ENCODE results near the gene CFAP46.
"Not testable (repeated sequence)": the region's sequence is repeated elsewhere in the genome, so short reads cannot be mapped to it uniquely, and the experiment has no call there.

CFAP46 gene

GRCh38 chr10:132840698-132841614 lies 101.4 kb downstream of the CFAP46 start:
- no peak for DNase-seq

- DNase-seq = no peak
These were observed 103.3 kb downstream of the CFAP46 start for GRCh38 chr10:132839061-132839460.

DNA sequence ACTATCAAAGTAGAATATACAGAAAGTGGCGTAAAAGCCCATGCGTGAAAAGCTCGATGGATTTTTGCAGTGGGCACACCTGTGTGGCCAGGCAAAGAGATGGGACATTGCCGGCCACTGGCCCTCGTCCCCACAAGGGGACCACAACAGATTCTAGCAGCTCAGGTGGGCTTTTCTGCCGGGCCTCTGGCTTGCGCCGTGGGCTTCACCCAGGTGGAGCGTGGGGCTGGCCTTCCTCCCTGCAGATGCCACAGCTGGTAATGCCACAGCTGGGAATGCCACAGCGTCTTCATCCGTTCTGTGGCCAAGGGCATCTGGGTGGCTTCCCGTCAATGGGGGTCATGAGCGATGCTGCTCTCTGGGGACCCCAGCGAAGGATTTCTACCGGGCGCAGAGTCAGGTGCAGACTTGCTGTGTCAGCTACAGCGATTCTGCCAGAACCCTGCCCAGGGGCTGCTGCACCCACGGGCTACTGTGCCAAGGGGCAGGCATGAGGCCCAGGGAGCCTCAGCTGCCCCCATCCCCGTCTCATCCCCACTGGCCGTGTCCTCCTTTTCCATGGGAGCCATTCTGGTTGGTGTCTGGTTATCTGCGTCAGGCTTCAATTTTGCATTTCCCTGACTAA lies 103.9 kb downstream of the CFAP46 start:
- no peak for DNase-seq

DNA sequence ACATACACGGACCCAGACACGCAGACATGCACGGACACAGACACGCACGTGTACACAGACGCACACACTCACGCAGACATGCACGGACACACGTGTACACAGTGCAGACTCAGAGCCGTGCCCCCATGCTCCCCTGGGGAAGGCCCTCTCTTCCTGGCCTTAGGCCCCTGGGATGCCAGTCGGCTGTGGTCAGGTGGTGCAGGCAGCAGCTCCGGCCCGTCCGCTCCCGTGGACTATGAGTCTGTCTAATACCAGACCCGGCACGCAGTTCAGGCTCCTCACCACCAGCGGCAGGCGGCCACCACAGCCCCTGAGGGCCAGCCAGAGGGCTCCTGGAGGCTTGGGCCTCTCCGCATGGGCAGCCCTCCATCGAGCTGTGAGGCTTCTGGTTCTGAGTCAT lies 104.5 kb downstream of the CFAP46 start:
- no peak for DNase-seq

- DNase-seq = no peak
These were observed 105.4 kb downstream of the CFAP46 start for GRCh38 chr10:132836832-132837540.

DNA sequence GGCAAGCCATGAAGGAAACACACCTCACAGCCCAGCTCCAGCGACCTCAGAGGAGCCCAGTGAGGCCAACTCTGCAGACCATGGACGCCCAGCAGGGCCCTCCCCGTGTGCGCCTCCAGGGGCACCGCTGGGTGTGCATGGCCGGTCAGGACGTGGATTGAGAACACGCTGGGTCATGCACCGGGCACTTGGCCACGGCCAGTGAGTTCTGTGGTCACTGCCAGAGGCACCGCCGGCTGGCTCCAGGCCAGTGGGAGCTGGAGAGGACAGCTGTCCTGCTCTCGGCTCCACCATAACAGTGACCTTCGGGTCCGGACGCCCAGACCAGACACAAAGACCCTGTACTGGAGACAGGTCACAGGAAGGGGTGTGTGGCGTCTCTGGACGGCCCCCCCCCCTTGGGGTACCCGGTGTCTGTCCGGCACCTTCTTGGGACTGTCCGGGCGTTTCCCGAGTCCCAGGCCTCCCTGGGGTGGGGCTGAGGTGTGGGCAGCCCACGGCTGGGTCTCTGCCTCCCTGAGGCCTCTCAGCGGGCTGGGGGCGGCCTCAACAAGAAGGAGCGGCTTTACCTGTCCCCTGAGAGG lies 106.0 kb downstream of the CFAP46 start:
- DNase-seq = no peak

- no peak for DNase-seq
These were observed 106.5 kb downstream of the CFAP46 start for GRCh38 chr10:132835848-132836233.

DNA sequence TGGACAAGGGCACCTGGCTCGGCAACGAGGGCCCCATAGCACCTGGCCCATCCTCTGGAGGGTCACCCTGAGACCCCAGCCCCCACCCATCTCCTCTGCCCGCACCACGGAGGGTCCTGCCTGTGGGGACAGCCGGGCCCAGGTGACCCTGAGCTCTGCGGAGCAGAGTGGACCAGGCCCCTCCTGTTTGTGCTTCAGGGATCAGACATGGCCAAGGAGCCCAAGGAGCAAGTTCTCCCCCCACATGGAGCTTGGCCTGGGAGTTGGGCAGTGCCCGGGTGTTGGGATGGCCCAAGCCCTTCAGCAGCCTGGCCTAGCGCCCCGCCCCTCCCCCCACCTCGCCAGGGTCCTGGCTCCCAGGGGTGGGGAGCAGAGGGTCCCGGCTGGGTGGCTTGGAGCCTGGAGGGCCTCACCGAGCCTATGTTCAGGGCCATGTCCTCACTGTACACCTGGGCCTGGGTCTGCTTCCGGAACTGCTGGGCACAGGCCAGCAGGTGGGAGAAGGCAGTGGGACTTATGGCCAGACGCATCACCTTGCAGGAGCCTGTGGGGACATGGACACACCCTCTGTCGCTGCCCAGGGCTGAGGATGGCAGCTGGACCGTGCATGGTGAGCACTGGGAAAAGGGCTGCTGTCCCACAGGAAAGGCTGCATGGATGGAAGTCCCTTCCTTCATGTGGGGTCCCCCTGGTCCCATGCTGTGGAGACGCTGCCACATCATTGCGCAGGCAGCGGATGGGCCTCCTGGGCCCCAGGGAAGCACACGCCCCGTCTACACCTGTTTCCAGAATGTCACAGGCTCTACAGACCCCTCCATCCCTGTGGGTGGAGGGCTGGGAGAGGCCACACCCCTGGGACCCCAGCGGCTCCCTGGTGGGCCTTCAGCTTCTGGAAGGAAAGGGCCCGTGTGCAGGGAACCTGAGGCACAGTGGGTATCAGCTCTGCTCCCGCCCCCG lies 107.2 kb downstream of the CFAP46 start:
- DNase-seq = no peak

GRCh38 chr10:132834311-132834761 lies 108.0 kb downstream of the CFAP46 start:
- DNase-seq = no peak

- no peak for DNase-seq
These were observed 108.8 kb downstream of the CFAP46 start for GRCh38 chr10:132833421-132834111.

DNA sequence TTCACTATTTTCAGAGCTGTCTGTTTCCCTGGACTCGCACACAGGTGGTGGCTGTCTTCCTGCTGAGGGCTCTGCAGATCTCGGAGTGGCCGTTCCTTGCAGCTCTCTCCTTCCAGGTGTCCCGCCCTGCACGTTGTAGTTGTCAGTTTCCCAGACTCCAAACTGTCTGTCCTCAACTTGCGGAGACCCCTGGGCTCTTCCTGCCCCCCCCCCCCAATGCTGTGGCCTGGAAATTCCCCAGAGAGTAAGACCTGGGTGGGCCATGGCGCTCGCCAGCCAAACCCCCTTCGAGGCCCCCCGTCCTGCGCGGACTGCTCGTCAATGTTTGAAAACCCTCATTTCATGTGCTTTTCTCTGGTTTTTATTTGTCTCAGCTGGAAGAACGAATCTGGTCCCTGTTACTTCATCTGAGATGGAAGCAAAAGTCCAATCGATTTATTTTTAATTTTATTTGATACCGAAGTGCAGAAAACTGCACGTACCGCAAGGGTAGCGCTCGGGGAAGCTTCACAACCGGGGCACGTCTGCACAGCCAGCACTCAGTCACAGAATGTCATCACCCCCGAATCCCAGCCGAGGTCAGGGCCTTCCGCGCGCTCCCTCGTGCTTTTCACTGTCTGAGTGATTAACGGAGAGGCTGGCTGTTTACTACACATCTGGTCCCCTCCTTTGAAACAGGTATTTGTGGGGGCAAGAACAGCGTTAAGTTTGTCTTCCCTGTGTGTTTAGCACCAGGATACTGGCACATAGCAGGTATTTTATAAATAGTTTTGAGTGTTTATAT lies 110.0 kb downstream of the CFAP46 start:
- no peak for DNase-seq

DNA sequence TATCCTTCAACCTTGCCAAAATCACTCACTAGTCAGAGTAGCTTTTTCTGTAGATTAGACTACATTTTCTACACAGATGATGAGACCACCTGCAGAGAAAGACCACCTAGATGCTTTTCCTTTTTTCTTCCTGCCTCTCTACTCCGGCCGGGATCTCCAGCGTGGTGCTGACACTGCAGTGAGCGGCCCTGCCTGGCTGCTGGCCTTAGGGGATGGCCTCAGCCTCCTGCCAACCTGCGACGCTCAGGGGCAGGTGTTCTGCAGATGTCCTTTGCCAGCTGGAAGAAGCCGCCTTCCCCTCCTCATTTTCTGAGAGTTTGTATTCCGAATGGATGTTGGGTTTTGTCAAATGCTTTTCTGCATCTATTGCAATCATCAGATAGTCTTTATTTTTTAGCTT lies 113.0 kb downstream of the CFAP46 start:
- no peak for DNase-seq

DNA sequence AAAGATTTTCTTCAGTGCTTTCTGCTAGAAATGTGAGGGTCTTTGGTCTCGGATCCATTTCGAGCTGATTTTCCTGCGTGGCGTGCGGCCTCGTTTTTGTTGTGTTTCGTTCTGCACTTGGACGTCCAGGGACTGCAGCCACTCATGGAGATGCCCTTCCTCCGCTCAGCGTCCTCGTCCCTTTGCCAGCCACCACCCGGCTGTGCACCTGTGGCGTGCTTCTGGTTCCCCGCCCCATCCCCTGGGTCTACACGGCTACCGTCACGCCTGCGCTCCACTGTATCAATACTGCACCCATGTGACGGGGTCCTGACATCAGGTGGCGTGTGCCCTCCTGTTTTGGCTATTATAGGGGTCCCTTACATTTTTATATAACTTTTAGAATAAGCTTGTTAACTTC lies 113.7 kb downstream of the CFAP46 start:
- no peak for DNase-seq

DNA sequence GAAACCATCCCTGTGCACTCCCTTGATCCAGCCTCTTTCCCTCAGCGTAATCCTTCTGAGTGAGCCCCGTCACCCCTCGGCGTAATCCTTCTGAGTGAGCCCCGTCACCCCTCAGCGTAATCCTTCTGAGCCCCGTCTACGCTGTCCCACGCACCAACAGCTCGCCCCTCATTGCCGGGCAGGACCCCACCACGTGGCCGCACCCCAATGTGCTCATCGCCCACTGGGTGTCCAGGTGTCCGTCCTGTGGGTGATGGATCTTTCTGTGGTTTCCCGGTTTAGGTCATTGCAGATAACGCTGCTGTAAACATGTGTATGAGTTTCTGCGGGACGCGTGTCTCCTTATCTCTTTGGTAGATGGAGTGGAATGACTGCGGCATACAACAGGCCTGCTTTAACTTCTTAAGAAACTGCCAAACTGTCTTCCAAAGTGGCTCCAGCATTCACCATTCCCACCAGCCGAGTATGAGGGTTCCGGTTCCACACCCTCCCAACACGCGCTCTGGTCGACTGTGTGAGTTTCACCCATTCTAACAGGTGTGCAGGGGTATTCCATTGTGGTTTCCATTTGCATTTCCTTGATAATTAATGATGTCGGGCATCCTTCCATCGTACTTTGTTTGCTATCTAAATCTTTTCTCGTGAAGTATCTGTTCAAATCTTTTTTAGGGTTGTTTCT lies 114.4 kb downstream of the CFAP46 start:
- no peak for DNase-seq

GRCh38 chr10:132827423-132827789 lies 115.0 kb downstream of the CFAP46 start:
- DNase-seq = no peak

- DNase-seq = no peak
These were observed 115.6 kb downstream of the CFAP46 start for GRCh38 chr10:132826524-132827422.

DNA sequence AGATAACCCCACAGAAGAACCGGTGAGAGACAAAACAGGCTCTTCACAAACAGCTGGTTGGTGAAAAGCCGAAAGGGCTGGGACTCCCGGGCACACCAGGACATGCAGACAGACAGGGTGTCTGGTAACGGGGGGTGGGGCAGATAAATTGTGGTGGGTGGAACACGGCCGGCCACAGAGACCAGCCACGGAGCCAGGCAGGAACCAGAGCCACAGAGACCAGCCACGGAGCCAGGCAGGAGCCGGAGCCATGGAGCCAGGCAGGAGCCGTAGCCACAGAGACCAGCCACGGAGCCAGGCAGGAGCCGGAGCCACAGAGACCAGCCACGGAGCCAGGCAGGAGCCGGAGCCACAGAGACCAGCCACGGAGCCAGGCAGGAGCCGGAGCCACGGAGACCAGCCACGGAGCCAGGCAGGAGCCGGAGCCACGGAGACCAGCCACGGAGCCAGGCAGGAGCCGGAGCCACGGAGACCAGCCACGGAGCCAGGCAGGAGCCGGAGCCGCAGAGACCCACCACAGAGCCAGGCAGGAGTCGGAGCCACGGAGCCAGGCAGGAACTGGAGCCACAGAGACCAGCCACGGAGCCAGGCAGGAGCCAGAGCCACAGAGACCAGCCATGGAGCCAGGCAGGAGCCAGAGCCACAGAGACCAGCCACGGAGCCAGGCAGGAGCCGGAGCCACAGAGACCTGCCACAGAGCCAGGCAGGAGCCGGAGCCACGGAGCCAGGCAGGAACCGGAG lies 116.4 kb downstream of the CFAP46 start:
- DNase-seq = not testable (repeated sequence)

DNA sequence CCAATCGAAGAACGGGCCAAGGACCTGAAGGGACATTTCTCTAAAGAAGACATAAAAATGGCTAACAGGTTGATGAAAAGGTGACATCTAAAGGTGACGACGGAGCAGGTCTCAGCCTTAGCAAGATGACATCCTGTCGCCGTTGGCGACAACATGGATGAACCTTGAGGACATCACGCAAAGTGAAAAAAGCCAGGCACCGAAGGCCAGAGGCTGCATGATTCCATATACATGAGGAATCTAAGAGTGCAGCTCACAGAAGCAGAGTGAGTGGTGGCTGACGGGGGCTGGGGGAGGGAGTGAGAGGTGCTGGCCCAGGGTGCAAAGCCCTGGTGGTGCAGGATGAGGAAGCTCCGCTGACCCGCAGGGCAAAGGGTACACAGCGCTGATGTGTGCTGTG lies 122.3 kb downstream of the CFAP46 start:
- no peak for DNase-seq
